ENCODE measurements around the gene HOXB9. TPM values are rescaled to one million over a fixed set of nuclear protein-coding genes. Genes with fewer than 3 reads are reported as not detected.
A peak's percentile ranks its signal among the peaks of the same experiment; 100 is the strongest.

The HOXB9 gene
- total RNA-seq (2022) (26.0 and 27.8 TPM in 2 replicates), Bru-seq, nascent RNA (percentile 84 among the genes with signal in this experiment), BruChase-seq, experiment 1, labeled RNA remaining after a 6-hour chase (percentile 94 among the genes with signal in this experiment), BruChase-seq, experiment 2, labeled RNA remaining after a 2-hour chase (percentile 96 among the genes with signal in this experiment)
- long read RNA-seq = 0 reads

DNA sequence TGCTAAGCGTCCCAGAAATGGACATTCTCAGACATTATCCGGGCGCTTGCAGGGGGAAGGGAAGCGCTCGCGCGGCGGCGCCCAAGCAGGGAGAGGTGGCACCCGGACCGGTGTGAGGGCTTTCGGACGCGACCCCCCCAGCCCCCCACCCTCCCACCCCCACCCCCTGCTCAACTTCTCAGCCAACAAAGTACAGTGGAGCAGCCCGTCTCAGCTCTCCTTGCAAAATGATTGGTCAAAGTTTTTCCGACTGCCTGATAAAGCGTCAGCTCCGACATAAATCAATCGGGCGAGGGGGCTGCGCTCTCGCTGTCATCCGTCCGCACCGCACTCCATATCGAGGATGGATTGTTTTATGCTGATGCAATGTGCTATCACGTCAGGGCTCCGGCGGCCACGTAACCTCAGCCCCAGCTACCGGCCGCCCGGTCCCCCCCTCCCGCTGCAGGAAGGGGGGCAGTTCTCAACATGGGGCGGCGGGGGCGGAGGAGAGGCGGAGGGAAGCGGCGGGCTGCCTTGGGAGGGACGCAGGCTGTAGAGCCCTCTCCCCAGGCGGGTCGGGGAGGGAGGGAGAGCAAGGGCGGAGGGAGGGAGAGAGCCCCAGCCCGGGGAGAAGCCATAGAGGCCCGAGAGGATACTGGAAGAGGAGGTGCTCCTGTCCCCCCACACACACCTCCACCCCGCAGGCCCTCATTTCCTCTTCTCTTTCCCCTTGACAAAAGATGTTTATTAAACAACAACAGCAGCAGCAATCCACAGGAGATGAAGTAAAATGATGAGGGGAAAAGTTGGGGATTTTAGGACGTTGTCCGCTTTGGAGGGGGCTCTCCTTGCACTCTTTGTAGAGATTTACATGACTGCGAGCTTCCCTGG lies at the start of gene HOXB9:
Gene HOXB9, minus strand, starts transcription at position 114 of the 873 bp plus-strand sequence. Its CDS starts 89 bp downstream, at position 25.
- H3K27ac Mint-ChIP-seq (ENCODE audit: unreplicated experiment) = peak within 1 kb of the TSS; percentile 91
- peaks cover 48% of the 10 kb centered on the region for H3K27me3 Mint-ChIP-seq (ENCODE audit: unreplicated experiment)
- CTCF ChIA-PET = interaction anchor here (0.6 to 1.5 kb wide), 7 partner anchors 13 to 361 kb away, joined by 3 to 8 read pairs (median 4); no protein-coding TSS in a partner anchor
- peaks cover 38% of the 10 kb centered on the region for H3K4me1 Mint-ChIP-seq (ENCODE audit: low read depth, unreplicated experiment)
- TF ChIP-seq, protein P1, sequence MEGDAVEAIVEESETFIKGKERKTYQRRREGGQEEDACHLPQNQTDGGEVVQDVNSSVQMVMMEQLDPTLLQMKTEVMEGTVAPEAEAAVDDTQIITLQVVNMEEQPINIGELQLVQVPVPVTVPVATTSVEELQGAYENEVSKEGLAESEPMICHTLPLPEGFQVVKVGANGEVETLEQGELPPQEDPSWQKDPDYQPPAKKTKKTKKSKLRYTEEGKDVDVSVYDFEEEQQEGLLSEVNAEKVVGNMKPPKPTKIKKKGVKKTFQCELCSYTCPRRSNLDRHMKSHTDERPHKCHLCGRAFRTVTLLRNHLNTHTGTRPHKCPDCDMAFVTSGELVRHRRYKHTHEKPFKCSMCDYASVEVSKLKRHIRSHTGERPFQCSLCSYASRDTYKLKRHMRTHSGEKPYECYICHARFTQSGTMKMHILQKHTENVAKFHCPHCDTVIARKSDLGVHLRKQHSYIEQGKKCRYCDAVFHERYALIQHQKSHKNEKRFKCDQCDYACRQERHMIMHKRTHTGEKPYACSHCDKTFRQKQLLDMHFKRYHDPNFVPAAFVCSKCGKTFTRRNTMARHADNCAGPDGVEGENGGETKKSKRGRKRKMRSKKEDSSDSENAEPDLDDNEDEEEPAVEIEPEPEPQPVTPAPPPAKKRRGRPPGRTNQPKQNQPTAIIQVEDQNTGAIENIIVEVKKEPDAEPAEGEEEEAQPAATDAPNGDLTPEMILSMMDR (IDR thresholded peaks at IDR 0.05; ENCODE audit: unreplicated experiment) = no peak
- BruUV-seq (replicated peaks) = no TSS peak
- peaks cover 75% of the 10 kb centered on the region for H3K36me3 Mint-ChIP-seq (ENCODE audit: insufficient read depth, unreplicated experiment)
- H3K4me3 Mint-ChIP-seq (ENCODE audit: low read depth, unreplicated experiment) = peak within 1 kb of the TSS; percentile 88
- no peaks in the 10 kb centered on the region for H3K9me3 Mint-ChIP-seq (ENCODE audit: low read depth, unreplicated experiment)
- peak; percentile 87 for DNase-seq
- intact Hi-C loops (cut with micrococcal nuclease; ENCODE audit: unreplicated experiment) = no loop called here

DNA sequence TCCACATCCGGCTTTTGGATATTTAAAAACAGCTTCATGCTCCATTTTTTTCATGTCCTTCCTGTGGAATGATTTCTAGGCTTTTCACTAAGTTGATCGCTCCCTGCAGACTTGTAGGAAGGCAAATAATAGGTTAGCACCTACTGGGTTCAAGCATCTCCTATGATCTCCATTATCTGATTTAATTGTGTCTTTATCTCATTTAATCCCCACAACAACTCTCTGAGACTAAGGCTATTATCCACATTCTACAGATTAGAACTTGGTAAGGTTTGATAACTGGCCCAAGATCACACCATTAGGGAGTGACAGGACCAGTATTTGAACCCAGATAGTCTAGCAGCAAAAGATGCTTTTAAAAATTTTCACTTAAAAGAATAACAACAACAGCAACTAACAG lies 46.2 kb upstream of the HOXB9 start:
- DNase-seq = no peak
- no TSS peak for BruUV-seq (replicated peaks)
- H3K36me3 Mint-ChIP-seq (ENCODE audit: insufficient read depth, unreplicated experiment) = peaks cover 6% of the 10 kb centered on the region
- CTCF ChIA-PET = interaction anchor here (0.8 to 1.7 kb wide), 15 partner anchors 20 to 364 kb away, joined by 3 to 22 read pairs (median 3); partner anchors contain the start of genes ATP5MC1 and HOXB9
- H3K27ac Mint-ChIP-seq (ENCODE audit: unreplicated experiment) = no peak overlapping the region
- no peaks in the 10 kb centered on the region for H3K27me3 Mint-ChIP-seq (ENCODE audit: unreplicated experiment)
- H3K4me3 Mint-ChIP-seq (ENCODE audit: low read depth, unreplicated experiment) = no peak overlapping the region
- no peaks in the 10 kb centered on the region for H3K9me3 Mint-ChIP-seq (ENCODE audit: low read depth, unreplicated experiment)
- intact Hi-C loops (cut with micrococcal nuclease; ENCODE audit: unreplicated experiment) = loop anchor here (5.0 kb wide), 1 partner anchor 365 kb away; no protein-coding TSS in a partner anchor
- TF ChIP-seq, protein P1 (IDR thresholded peaks at IDR 0.05; ENCODE audit: unreplicated experiment) = no peak
- H3K4me1 Mint-ChIP-seq (ENCODE audit: low read depth, unreplicated experiment) = no peaks in the 10 kb centered on the region

DNA sequence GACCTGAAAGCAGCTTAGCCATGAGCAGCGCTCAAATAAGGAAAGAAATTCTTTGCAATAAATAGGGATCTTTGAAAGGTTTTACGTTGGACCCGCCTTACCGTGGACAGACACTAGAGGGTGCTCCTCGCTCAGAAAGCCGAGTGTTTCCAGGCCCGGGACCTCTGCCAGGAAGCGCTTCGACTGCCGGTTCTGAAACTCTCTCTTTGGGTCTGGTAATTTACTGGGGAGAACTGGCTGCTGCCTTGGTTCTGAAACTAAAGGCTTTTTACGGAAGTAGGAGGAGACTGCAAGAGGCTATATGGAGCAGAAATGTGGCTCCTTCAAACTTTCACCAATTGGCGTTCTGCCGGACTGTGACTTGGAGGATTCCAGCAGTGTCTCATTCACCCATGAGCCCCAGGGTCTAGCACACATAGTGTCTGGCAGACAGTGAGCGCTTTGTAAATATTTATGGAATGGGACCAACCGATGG lies 45.6 kb upstream of the HOXB9 start:
- peaks cover 6% of the 10 kb centered on the region for H3K36me3 Mint-ChIP-seq (ENCODE audit: insufficient read depth, unreplicated experiment)
- H3K27ac Mint-ChIP-seq (ENCODE audit: unreplicated experiment) = no peak overlapping the region
- H3K4me3 Mint-ChIP-seq (ENCODE audit: low read depth, unreplicated experiment) = peak overlapping the region; percentile 36
- TF ChIP-seq, protein P1 (IDR thresholded peaks at IDR 0.05; ENCODE audit: unreplicated experiment) = peak; percentile 95
- intact Hi-C loops (cut with micrococcal nuclease; ENCODE audit: unreplicated experiment) = loop anchor here (2.0 to 5.0 kb wide), 2 partner anchors 207 to 366 kb away; no protein-coding TSS in a partner anchor
- CTCF ChIA-PET = interaction anchor here (0.6 to 1.7 kb wide), 18 partner anchors 9 to 364 kb away, joined by 3 to 22 read pairs (median 4); partner anchors contain the start of genes ATP5MC1 and HOXB9
- DNase-seq = peak; percentile 86
- H3K27me3 Mint-ChIP-seq (ENCODE audit: unreplicated experiment) = no peaks in the 10 kb centered on the region
- no peaks in the 10 kb centered on the region for H3K9me3 Mint-ChIP-seq (ENCODE audit: low read depth, unreplicated experiment)
- BruUV-seq (replicated peaks) = no TSS peak
- no peaks in the 10 kb centered on the region for H3K4me1 Mint-ChIP-seq (ENCODE audit: low read depth, unreplicated experiment)

DNA sequence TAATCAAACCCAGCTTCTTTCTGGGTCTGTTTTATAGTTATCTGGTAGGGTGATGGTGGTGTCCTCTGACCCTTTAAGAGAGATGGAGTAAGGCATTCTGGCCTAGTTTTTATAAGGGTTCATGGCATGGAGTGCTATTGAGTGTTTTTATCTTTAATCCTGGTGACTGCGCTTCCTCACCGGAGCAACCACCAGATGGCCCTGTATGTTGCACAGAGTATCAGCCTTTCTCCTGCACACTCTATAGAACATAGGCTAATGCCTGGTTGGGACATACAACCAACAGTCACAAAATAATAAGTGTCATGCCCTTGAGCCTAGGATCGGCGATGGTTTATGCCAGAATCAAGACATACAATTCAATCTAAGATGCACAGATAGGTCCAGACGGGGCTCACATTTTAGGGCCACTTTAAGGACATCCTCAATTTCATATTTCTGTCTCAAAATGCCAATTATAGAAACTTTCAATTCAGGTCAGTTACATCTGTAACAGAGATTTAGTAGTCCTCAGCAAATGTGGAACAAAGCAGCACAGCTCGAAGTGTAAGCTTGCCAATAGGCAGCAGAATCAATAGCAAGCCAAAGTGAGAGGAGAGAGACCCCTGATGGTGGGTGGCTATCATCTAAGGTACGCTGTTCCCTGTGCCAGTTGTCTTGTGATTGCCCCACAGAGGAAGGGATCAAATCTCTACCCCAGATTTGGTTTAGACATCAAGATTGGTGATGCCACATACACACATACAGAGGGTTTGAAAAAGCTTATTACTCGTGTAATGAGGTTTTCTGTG lies 37.2 kb upstream of the HOXB9 start:
- BruUV-seq (replicated peaks) = no TSS peak
- no peaks in the 10 kb centered on the region for H3K36me3 Mint-ChIP-seq (ENCODE audit: insufficient read depth, unreplicated experiment)
- no peaks in the 10 kb centered on the region for H3K4me1 Mint-ChIP-seq (ENCODE audit: low read depth, unreplicated experiment)
- H3K27ac Mint-ChIP-seq (ENCODE audit: unreplicated experiment) = no peak overlapping the region
- no peak overlapping the region for H3K4me3 Mint-ChIP-seq (ENCODE audit: low read depth, unreplicated experiment)
- no peaks in the 10 kb centered on the region for H3K27me3 Mint-ChIP-seq (ENCODE audit: unreplicated experiment)
- CTCF ChIA-PET = interaction anchor here (1.2 kb wide), 1 partner anchor 8 kb away, joined by 4 read pairs; no protein-coding TSS in a partner anchor
- intact Hi-C loops (cut with micrococcal nuclease; ENCODE audit: unreplicated experiment) = no loop called here
- no peaks in the 10 kb centered on the region for H3K9me3 Mint-ChIP-seq (ENCODE audit: low read depth, unreplicated experiment)
- DNase-seq = no peak
- TF ChIP-seq, protein P1 (IDR thresholded peaks at IDR 0.05; ENCODE audit: unreplicated experiment) = no peak

Measured in Calu3 (cell line).